ENCODE measurements around the gene CD1C.

DNA sequence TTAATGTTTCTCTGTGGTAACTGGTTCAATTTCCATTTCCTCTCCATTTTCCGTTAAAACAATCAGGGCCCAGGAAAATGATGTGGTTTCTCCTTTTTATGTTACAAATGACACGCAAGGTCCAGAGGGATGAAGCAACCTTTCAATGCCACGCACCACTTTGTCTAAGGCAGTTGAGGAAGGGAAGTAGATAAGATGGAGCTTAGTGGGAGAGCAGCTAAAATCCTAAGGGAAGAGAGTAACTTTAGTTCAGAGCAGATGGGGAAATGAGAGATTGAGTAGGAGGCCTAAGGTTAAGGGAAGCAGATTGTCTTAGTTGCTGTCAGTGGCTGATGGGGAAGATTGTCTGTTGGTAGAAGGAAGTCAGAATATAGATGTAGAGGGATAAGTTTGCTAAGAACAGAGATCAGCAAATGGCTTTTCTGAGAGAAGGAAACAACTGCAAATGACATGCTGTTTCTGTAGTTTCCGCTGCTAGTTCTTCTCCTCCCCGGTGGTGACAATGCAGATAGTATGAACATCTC, 660 bp downstream of the CD1C start:
- TF ChIP-seq SPI1 (IDR thresholded peaks at IDR 0.05; ENCODE audit: borderline replicate concordance, insufficient read depth, low read depth, low read length) (no peak), POLR2AphosphoS5 (IDR thresholded peaks at IDR 0.05; ENCODE audit: low read length) (no peak), NRF1 (conservative IDR thresholded peaks at IDR 0.05; ENCODE audit: low read depth, low read length) (no peak), IRF4 (IDR thresholded peaks at IDR 0.05; ENCODE audit: low read depth, low read length) (no peak), GABPA (IDR thresholded peaks at IDR 0.05; ENCODE audit: low read depth) (no peak), BCL11A (IDR thresholded peaks at IDR 0.05; ENCODE audit: low read depth, low read length) (no peak), PML (IDR thresholded peaks at IDR 0.05; ENCODE audit: low read length) (no peak), TCF7 (IDR thresholded peaks at IDR 0.05; ENCODE audit: borderline replicate concordance) (no peak)
- TF ChIP-seq, protein P1, sequence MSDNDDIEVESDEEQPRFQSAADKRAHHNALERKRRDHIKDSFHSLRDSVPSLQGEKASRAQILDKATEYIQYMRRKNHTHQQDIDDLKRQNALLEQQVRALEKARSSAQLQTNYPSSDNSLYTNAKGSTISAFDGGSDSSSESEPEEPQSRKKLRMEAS (IDR thresholded peaks at IDR 0.05; ENCODE audit: low read depth, low read length), result no peak

Data from GM12878 (cell line).